Activated effector memory CD4-positive, alpha-beta T cell treated with Interleukin-2 at 50 U/mL for 16 hours (primary cell): Measurements from ENCODE around the gene CERS4.
"Not testable (repeated sequence)": the region's sequence is repeated elsewhere in the genome, so short reads cannot be mapped to it uniquely, and the experiment has no call there.

ENCODE experiments used
- DNase-seq: peaks from one replicate; pipeline ENCODE4 v3.0.0-alpha.2; 2020

Gene CERS4

DNA sequence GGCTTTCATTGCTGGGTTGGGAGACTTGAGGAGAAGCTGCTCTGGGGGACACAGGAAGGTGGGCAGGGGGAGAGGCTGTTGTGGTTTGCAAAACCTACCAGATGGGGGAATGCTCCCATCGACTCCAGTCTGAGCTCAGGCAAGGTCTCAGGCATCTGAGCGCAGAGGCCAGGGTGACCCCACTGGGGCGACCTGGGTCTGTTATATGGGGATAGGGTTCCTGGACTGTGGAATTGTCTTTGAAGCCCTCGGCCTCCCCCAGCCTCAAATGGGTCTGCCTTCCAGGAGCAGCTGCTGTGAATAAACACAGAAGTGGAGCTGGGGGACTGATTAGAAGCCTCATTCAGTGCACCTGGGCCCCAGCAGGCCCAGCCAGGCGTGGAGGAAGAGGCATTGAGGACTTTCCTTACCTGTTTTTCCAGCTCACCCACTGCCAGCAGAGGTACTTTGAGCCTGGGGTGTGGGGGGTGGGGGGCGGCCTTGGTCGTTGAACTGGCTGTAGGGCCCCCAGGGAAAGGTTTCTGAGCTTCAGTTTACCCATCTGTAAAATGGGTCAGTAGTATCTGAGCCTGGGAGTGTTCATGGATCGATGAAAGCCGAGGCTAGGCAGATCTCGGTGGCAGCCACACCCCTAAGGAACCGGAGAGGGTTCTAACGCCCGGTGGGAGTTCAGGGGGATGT is 1.4 kb downstream of the CERS4 start:
- no peak for DNase-seq

DNA sequence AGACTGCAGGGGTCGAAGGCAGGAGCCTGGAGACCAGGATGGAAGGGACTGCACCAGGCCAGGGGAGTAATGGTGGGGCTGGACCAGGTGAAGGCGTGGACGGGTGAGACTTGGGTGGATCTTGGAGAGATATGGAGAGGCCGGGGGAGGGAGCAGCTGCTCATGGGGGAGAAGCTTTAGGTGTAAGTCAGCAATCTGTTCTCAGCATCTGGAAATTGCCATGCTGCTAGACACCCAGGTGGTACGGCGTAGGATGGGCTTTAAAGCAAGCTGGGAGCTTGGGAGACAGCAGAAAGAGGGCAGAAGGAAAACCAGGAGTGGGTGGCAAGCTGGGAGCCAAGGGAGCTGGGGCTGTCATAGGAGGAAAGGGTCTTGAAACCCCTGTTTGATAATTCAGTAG is 3.0 kb downstream of the CERS4 start:
- DNase-seq, result no peak

DNA sequence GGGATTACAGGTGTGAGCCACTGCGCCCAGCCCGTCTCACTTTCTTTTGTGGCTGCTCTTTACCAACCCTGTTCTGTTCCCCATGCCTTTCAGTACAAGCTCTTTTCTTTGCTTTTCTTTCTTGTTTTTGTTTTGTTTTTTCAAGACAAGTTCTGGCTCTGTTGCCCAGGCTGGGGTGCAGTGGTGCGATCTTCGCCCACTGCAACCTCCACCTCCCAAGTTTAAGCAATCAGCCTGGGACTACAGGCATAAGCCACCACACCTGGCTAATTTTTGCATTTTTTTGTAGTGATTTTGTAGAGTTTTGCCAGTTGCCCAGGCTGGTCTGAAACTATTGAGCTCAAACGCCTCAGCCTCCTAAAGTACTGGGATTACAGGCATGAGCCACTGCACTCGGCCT is 3.7 kb downstream of the CERS4 start:
- no peak for DNase-seq

DNA sequence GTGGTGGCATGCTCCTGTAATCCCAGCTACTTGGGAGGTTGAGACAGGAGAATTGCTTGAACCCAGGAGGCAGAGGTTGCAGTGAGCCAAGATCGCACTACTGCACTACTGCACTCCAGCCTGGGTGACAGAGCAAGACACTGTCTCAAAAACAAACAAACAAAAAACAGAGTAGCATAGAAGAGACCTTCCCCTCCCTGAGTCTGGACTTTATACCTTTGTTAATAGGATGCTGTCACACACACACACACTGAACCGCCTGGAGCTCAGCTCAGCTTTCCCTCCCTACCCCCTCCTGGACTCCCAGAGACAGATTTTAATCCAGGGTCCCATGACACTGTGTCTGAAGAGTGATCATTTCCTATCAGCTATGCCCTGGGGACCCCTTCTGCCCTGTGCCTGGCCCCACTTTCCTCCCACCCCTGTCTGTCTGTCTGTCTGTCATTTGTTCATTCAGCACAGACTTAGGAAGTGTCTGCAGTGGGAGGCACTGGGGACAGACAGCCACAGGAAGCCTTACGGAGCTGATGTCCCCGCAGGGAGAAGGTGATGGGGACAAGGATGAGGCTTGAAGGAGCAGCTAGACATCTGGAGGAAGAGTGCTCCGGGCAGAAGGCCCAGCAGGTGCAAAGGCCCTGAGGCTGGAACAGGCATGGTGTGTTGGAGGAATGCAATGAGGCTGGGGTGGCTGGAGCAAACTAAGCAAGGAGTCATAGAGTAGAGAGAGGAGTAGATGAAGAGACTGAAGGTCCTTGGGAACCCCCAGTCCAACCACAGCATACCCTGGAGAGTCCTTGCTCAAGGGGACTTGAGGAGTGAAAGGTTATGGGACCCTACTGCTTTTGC is 4.9 kb downstream of the CERS4 start:
- DNase-seq, result no peak

DNA sequence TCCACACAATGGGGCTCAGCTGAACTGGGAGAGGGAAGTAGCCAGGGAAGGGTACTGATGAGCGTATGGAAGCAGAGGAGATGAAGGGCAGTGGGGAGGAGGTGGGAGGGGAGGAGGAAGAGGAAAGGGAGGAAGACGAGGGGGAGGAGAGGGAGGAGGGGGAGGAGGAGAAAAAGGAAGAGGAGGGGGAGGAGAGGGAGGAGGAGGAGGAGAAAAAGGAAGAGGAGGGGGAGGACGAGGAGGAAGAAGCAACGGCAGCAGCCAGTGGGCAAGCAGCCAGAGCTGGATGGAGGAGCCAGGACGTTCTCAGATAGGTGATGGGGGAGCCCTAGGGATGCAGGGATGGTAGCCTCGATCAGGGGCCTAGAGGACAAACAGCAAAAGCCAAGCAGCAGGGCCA is 5.6 kb downstream of the CERS4 start:
- no peak for DNase-seq

DNA sequence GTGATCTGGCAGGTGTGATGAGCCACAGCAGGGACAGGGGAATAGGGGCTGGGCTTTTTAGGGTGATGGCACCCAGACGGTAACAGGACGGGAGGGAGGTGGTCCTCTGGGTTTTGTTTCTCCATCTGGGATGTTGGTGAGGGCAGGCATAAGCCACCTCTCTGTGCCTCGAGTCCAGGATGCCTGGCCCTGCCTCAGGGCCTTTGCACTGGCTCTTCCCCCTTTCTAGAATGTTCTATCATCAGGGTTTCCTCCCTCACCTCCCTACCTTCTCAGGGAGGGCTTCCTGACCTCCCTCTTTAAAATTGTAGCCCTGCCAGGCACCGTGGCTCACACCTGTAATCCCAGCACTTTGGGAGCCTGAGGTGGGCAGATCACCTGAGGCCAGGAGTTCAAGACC is 6.6 kb downstream of the CERS4 start:
- no peak for DNase-seq

DNA sequence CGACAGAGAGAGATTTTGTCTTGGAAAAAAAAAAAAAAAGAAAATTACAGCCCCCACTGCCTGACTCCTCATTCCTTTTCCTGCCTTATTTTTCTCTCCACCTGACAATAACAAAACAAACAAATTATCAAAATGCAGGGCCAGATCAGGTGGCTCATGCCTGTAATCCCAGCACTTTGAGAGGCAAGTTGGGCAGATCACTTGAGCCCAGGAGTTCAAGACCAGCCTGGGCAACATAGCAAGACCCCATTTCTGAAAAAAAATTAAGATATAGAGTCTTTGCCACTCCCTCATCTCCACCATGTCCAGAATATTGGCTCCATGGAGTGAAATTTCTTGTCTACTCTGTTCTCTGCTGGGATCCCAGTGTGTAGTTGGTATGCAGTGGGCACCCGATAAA is 7.2 kb downstream of the CERS4 start:
- no peak for DNase-seq

DNA sequence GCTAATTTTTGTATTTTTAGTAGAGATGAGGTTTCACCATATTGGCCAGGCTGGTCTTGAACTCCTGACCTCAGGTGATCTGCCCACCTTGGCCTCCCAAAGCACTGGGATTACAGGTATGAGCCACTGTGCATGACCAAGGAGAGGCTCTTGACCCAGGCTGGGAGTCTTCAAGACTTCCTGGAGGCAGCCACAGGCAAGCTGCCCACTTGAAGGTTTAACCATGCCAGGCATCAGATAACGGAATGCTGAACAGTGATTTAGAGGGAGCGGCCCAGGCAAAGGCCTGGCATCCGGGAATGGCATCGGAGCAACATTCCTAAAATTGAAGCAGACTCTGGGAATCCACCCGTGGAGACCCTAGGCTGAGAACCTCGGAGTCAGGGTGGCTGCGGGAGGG is 9.0 kb downstream of the CERS4 start:
- not testable (repeated sequence) for DNase-seq

DNA sequence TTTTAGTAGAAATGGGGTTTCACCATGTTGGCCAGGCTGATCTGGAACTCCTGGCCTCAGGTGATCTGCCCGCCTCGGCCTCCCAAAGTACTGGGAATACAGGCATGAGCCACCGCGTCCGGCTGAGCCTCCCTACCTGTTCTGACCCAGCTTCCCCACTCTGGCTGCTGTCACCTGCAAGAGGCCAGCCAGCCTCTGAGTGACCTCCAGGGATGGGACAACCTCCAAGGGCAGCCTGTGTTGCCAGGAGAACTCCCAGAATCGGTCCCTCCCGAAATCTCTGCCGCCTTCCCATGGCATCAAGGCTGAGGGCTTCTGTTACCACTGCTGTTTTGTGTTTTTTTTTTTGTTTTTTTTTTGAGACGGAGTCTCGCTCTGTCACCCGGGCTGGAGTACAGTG is 11.3 kb downstream of the CERS4 start:
- DNase-seq, result no peak

DNA sequence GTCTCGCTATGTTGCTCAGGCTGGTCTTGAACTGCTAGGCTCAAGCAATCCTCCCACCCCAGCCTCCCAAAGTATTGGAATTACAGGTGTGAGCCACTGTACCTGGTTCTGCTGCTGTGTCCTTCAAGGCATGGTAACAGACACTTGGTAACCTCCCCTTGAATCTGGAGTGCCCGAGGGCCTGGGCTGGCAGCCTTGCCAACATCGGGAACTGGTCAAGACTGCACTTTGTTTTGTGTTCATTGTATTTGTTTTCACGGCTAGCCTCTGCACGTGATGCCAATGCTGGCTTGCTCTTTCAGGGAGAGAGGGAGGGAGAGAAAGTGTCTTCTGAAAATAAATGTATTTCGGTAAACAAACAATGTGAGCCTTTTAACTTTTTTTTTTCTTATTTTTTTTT is 12.0 kb downstream of the CERS4 start:
- DNase-seq, result no peak

DNA sequence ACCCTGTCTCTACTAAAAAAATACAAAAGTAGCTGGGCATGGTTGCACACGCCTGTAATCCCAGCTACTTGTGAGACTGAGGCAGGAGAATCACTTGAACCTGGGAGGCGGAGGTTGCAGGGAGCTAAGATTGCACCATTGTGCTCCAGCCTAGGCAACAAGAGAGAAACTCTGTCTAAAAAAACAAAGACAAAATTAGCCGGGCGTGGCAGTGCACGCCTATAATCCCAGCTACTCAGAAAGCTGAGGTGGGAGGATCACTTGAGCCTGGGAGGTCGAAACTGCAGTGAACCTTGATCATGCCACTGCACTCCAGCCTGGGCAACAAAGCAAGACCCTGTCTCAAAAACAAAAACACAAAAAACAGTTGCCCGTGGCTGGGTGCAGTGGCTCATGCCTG is 14.3 kb downstream of the CERS4 start:
- not testable (repeated sequence) for DNase-seq

DNA sequence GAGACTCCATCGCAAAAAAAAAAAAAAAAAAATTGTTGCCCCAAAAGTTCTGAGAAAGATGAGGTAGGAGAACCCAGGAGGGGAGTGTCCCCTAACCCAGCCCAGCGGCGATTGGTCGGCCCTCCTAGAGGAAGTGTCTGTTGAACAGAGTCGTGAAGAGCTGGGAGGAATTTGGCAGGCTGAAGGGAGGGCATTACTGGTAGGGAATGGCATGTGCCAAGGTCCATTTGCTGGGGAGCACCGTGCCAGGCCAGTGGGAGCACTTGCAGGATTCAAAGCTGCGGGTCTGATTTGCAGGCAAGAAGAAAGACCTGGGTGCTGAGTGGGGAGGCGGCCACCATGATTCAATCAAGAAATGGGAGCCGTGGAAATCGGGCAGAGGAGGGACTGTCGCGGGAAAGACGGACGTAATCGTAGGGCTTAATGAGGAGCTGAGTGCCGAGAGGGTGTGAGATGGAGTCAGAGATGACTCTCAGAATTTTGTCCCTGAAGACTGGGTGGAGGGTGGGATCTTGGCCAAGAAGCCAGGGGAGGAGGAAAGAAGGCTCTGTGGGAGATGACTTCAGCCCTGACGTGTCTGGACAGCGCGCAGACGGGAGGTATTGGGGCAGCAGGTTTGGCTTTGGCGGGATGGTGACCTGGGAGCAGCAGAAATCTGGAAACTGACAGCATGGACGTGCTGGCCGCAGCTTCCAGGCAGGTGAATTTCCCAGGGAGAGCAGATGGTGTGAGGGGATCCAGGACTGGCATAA is 15.4 kb downstream of the CERS4 start:
- DNase-seq, result no peak

DNA sequence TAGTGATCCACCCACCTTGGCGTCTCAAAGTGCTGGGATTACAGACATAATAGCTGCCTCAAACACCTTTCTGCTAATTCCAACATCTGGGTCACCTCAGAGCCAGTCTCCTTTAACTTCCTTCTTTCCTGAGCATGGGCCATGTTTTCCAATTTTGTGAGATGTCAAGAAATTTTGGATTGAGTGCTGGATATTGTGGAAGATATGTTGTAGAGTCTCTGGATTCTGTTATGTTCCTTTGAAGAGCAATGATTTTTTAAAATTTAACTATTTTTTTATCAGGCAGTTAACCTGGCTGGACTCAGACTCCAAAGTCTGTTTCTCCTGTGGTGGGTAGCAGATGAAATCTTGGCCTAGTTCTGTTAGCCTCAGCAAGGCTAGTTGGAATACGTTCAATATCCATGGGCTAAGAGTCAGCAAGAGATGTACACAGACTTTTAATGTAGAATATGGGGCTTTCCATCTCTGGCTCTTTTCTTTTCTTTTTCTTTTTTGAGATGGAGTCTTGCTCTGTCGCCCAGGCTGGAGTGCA is 22.0 kb downstream of the CERS4 start:
- no peak for DNase-seq

DNA sequence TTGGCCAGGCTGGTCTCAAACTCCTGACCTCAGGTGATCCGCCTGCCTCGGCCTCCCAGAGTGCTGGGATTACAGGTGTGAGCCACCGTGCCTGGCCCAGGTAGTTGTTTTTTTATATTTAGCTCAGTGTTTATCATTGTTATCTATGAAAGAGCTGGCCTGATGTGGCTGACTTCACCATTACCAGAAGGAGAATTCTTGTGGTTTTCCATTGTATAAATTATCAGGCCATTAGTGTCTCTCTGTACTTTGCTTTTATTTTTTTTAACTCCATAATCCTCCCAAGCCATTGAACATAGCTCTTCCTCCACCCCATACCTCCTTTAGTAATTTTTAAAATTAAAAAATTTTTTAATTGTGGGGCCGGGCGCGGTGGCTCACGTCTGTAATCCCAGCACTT is 24.2 kb downstream of the CERS4 start:
- no peak for DNase-seq

DNA sequence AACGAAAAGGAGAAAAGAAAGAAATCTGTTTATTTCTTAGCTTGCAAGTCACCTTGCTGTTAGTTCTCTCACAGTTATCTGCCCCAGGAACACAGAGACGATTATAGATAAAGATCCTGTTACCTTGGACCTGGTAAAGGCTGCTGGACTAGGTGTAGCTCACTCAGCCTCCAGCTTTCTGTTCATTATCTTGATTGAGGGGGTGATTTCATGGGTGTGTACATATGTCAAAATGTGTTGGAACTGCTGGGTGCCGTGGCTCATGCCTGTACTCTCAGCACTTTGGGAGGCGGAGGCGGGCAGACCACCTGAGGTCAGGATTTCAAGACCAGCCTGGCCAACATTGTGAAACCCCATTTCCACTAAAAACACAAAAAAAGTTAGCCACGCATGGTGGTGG is 27.9 kb downstream of the CERS4 start:
- DNase-seq, result no peak

DNA sequence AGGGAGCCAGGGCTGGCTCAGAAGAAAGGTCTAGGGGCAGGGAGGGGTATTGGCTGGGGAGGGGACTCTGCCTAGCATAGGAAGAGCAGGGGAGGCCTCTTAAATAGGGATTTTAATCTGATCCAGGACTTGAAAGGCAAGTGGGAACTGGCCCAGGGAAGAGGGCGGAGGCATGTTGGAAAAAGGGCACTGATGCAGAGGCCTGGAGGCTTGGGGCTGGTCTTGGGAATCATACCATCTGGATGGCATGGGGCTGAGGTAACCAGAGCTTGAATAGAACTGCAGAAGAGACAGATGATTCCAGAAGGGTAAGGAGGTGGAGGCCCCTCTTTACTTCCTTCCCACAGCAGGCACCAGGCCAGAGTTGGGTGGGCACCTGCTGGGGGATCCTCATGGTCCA is 29.1 kb downstream of the CERS4 start:
- DNase-seq, result no peak

DNA sequence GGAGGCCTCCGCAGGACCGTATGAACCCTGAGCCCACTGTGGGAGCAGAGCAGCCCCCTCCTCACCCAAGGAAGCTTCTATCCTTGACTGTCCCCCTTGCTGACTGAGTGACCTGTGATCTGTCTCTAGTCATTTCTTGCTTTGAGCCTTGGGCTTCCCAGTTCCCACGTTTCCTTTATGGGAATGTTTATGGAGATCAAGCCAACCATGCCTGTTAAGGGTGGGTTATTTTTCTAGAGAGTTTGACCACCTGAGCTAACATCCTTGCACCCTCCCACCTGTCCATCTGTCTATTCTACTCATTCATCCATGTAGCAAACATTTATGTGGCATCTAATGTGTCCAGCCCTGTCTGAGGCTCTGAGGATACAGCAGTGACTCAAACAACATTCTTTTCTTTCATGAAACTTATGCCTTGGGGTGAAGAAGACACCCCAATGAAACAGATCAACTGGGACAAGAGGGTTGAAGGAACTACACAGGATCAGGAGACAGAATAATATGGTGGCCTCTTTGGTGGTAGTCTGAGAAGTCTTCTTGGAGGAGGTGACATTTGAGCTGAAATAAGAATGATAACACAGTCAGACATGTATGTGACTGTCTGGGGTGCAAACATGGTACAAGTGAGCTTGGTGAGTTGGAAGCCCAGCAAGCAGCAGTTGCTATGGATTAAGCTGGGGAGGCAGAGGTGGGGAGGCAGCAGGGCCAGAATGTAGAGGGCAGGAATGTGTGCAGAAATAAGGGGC is 30.5 kb downstream of the CERS4 start:
- DNase-seq, result no peak

DNA sequence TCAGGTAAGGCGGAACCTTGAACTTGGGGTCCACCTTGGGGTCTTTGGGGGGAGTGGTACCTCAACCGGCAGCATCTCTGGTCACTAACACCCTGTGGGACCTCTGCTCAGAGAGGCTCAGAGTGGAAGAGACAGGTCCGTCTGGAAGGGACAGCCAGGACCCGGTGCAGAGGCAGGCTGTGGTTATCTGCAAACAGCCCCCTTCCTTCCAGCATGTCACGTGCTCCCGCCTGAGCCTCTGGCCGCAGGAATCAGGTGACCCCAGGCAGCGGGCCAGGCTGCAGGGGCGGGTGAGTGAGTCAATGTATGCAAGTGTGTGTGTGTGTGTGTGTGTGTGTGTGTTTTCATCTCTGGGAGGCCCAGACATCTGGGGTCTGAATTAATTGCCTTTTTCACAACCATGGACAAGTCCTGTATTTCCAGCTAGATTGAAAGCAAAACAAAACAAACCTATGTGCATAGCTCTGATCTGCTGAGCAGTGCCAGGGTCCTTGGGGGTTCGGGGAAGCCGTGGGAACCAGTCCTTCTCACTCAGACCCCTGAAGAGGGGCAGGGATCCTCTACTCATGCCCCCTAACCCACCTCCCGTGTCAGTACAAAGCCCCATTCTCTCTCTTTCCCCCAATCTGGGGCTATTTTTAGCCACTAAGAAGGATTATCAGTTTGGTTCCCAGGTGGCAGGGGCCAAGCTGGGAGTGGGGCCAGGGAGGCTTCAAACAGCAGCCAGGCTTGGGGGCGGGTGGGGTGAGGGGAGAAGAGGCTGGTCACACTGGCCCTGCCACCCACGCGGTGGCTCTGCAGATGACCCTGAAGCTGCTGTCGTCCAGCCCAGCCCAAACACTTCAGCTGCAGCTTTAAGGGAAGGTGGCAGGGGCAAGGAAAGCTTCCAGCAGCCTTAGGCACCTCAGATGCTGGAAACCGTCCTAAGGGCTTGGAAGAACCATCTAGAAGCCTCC is 31.4 kb downstream of the CERS4 start:
- DNase-seq, result peak; percentile 15

DNA sequence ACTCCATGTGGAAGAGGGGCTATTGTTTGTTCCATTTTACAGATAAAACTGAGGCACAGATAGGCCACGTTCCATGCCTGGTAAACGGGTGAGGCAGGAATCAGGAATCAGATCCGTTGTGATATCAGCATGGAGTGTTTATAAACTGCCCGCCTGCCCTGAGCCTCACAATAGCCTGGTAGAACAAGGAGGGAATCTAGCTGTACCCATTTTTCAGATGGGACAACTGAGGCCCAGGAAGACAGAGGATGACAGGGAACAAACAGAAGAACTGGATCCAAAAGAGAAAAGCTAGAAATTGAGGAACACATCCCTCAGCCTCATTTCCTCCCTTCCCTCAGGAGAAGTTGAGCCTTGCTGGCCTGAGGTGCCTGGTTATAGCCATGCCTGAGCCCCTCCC is 32.5 kb downstream of the CERS4 start:
- no peak for DNase-seq

DNA sequence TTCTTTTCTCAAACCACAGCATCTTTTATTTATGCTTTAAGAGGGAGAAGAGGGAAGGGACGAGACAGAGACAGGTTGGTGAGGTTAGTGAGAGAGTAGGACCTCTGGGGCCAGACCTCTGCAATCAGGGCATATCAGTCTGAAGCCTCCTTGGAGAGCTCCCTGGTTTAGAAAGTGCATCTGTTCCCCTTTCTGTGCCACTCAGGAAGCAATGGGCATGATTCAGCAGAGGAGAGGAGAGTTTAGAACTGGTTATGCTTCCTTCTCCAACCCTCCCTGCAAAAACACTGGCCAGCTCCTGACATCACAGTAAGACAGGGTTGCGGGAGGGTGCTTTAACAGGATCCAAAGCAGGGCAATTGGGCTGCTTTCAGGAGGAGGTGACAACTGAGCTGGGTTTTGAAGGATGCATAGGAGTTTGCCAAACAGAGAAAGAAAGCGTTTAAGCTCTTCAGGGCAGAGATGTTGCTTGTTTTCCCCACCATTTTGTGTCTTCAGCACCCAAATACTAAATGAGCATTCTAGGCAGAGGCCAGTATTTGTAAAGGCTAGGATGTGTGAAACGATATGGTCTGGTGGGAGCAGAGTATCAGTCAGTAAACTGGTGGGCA is 33.1 kb downstream of the CERS4 start:
- DNase-seq, result no peak

DNA sequence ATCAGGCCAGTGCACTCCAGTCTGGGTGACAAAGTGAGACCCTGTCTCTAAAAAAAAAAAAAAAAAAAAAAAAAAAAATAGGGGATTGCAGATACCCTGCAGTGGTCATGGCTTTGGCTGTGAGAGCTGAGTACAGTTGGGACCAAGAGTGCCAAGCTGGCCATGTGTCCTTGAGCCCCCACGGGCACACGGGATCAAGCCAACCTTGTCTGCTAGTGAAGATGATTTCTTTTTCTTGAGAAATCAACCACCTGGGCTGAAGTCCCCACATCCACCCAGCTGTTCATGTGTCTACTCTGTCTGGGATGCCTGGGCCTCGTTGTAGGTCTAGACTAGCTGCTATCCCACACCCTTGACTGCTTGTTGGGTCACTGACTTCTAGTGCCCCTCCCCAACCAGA is 34.0 kb downstream of the CERS4 start:
- no peak for DNase-seq
